ENCODE measurements around the gene TSPAN9.

DNA sequence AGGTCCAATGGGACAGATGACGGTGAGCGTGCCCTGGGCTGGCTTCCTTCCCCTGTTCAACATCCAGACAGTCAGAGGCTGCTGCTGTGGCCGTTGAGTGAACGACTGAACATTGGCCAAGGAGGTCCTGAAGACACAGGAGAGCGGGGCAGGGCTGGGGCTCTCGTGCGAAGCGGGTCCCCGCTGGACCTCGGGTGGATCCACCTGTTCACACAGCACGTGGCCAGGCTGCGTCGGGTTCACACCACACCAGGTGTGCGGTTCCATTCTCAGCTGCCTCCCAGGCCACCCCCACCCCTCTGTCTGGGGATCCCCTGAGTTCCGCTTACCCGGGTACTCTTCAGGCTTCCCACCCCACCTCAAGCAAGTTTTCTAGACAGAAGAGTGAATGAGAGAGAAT, 214.8 kb downstream of the TSPAN9 start:
- TF ChIP-seq POLR2AphosphoS5 (IDR thresholded peaks at IDR 0.05) (no peak), EP300 (IDR thresholded peaks at IDR 0.05) (no peak), POLR2A (IDR thresholded peaks at IDR 0.05) (no peak)
